ENCODE data around the gene PCBP3. TPM values are rescaled to one million over a fixed set of nuclear protein-coding genes. Genes with fewer than 3 reads are reported as not detected.

PCBP3 gene
- total and polyA plus RNA-seq, 2 of the 13 experiments (the other 11 are each of a cell fraction or from before 2014, with no cell fraction given) = not detected

GRCh38 chr21:45834026-45834715, 190.6 kb downstream of the PCBP3 start (continued):
- TF ChIP-seq MXD1 (CRISPR knock-in tag; IDR thresholded peaks at IDR 0.05) = no peak
- no peak for TF ChIP-seq RCOR2 (CRISPR knock-in tag; IDR thresholded peaks at IDR 0.05)
- TF ChIP-seq MEF2D (CRISPR knock-in tag; IDR thresholded peaks at IDR 0.05) = no peak
- no peak for TF ChIP-seq AKNA (CRISPR knock-in tag; IDR thresholded peaks at IDR 0.05; ENCODE audit: borderline replicate concordance)
- no peak for TF ChIP-seq ARNT (IDR thresholded peaks at IDR 0.05)
- TF ChIP-seq ZNF292 (CRISPR knock-in tag; IDR thresholded peaks at IDR 0.05; ENCODE audit: borderline replicate concordance, low read depth) = no peak
- TF ChIP-seq ZNF256 (CRISPR knock-in tag; conservative IDR thresholded peaks at IDR 0.05) = no peak
- no peak for TF ChIP-seq NR1H2 (CRISPR knock-in tag; IDR thresholded peaks at IDR 0.05; ENCODE audit: borderline replicate concordance, low read depth)
- TF ChIP-seq REL (CRISPR knock-in tag; conservative IDR thresholded peaks at IDR 0.05) = no peak
- TF ChIP-seq TCF12 (IDR thresholded peaks at IDR 0.05) = no peak
- TF ChIP-seq TCF12 (CRISPR knock-in tag; IDR thresholded peaks at IDR 0.05) = no peak
- TF ChIP-seq SMC3 (IDR thresholded peaks at IDR 0.05; ENCODE audit: low read length) = no peak

Measured in HepG2 (cell line).